ENCODE data around the gene BORCS5.
"Not testable (repeated sequence)": the region's sequence is repeated elsewhere in the genome, so short reads cannot be mapped to it uniquely, and the experiment has no call there.

- TF ChIP-seq CTCF (conservative IDR thresholded peaks at IDR 0.05; ENCODE audit: low read depth, low read length); EZH2 (IDR thresholded peaks at IDR 0.05; ENCODE audit: borderline replicate concordance, low read depth, low read length, poor library complexity, severe bottlenecking): not testable (repeated sequence)
These were observed 5.3 kb upstream of the BORCS5 start for GRCh38 chr12:12351468-12352185.

All from A673 (cell line).